Measurements from ENCODE around the gene COX7A1. TPM values are rescaled to one million over a fixed set of nuclear protein-coding genes. Genes with fewer than 3 reads are reported as not detected.
A peak's percentile ranks its signal among the peaks of the same experiment; 100 is the strongest.
"Not testable (repeated sequence)": the region's sequence is repeated elsewhere in the genome, so short reads cannot be mapped to it uniquely, and the experiment has no call there.

COX7A1 gene
- total RNA-seq, 1 donor from 2014 or later: 1.6 TPM

GRCh38 chr19:36140304-36141038 lies 11.8 kb downstream of the COX7A1 start:
- Histone ChIP-seq H3K27me3 (ENCODE audit: control insufficient read depth, insufficient read depth, low read length) (no peaks in the 10 kb centered on the region), H3K36me3 (ENCODE audit: control insufficient read depth, insufficient read depth, low read length) (peaks cover 24% of the 10 kb centered on the region), H3K4me3 (ENCODE audit: low read depth, low read length) (peak overlapping the region; percentile 98)
- TF ChIP-seq CTCF (IDR thresholded peaks at IDR 0.05; ENCODE audit: insufficient read depth, low read length, severe bottlenecking): no peak
- DNase-seq (ENCODE audit: low read depth): peak; percentile 51
- FAIRE-seq: no peak

- H3K36me3 ChIP-seq (ENCODE audit: control insufficient read depth, insufficient read depth, low read length): peaks cover 21% of the 10 kb centered on the region
- peak within 1 kb of the TSS; percentile 98 for H3K4me3 ChIP-seq (ENCODE audit: low read depth, low read length)
- no peaks in the 10 kb centered on the region for H3K27me3 ChIP-seq (ENCODE audit: control insufficient read depth, insufficient read depth, low read length)
- FAIRE-seq: no peak
- TF ChIP-seq CTCF (IDR thresholded peaks at IDR 0.05; ENCODE audit: insufficient read depth, low read length, severe bottlenecking): peak; percentile 11
- DNase-seq (ENCODE audit: low read depth): peak; percentile 88
Measured at GRCh38 chr19:36139473-36140303, 12.6 kb downstream of the COX7A1 start, which contains the start of gene CAPNS1. TSS of gene CAPNS1 (plus strand) at chr19:36140066. CDS start at chr19:36141012, 946 bp downstream.

GRCh38 chr19:36139120-36139472 lies 13.2 kb downstream of the COX7A1 start:
- no peak for FAIRE-seq
- no peaks in the 10 kb centered on the region for H3K27me3 ChIP-seq (ENCODE audit: control insufficient read depth, insufficient read depth, low read length)
- H3K4me3 ChIP-seq (ENCODE audit: low read depth, low read length): peak overlapping the region; percentile 98
- no peak for DNase-seq (ENCODE audit: low read depth)
- peaks cover 16% of the 10 kb centered on the region for H3K36me3 ChIP-seq (ENCODE audit: control insufficient read depth, insufficient read depth, low read length)
- TF ChIP-seq CTCF (IDR thresholded peaks at IDR 0.05; ENCODE audit: insufficient read depth, low read length, severe bottlenecking): no peak

- peak; percentile 87 for FAIRE-seq
- H3K36me3 ChIP-seq (ENCODE audit: control insufficient read depth, insufficient read depth, low read length): peaks cover 4% of the 10 kb centered on the region
- DNase-seq (ENCODE audit: low read depth): peak; percentile 95
- H3K4me3 ChIP-seq (ENCODE audit: low read depth, low read length): no peak overlapping the region
- no peaks in the 10 kb centered on the region for H3K27me3 ChIP-seq (ENCODE audit: control insufficient read depth, insufficient read depth, low read length)
- TF ChIP-seq CTCF (IDR thresholded peaks at IDR 0.05; ENCODE audit: insufficient read depth, low read length, severe bottlenecking): no peak
Measured at GRCh38 chr19:36136964-36137686, 15.1 kb downstream of the COX7A1 start.

GRCh38 chr19:36134867-36135266 lies 17.4 kb downstream of the COX7A1 start:
- not testable (repeated sequence) for H3K27me3 ChIP-seq (ENCODE audit: control insufficient read depth, insufficient read depth, low read length); FAIRE-seq; H3K4me3 ChIP-seq (ENCODE audit: low read depth, low read length); H3K36me3 ChIP-seq (ENCODE audit: control insufficient read depth, insufficient read depth, low read length); DNase-seq (ENCODE audit: low read depth)

GRCh38 chr19:36131221-36131620 lies 21.0 kb downstream of the COX7A1 start:
- H3K36me3 ChIP-seq (ENCODE audit: control insufficient read depth, insufficient read depth, low read length); DNase-seq (ENCODE audit: low read depth); H3K27me3 ChIP-seq (ENCODE audit: control insufficient read depth, insufficient read depth, low read length); FAIRE-seq; H3K4me3 ChIP-seq (ENCODE audit: low read depth, low read length): not testable (repeated sequence)
